ENCODE data around the gene SPOCK3.

- TF ChIP-seq CTCF (IDR thresholded peaks at IDR 0.05) (no peak), POLR2A (IDR thresholded peaks at IDR 0.05) (no peak)
These were observed 57.4 kb downstream of the SPOCK3 start for GRCh38 chr4:167176723-167177367.
